HG03442 (cell line): ENCODE results near the gene ICAM3.
"Not testable (repeated sequence)": the region's sequence is repeated elsewhere in the genome, so short reads cannot be mapped to it uniquely, and the experiment has no call there.

Experiments used
- ATAC-seq: cut with Tn5 transposase; IDR thresholded peaks from one replicate; pipeline ENCODE4 v1.9.1; 2021; ENCODE audit warnings: mild to moderate bottlenecking, moderate library complexity; ENCODE audit not compliant: unreplicated experiment

Gene ICAM3

GRCh38 chr19:10339380-10339960 lies at the start of gene ICAM3:
ICAM3 (minus strand) TSS chr19:10339624; CDS start chr19:10339614, 10 bp downstream.
- peak; percentile 63 for ATAC-seq

- ATAC-seq, result no peak
These were observed 49.5 kb upstream of the ICAM3 start for GRCh38 chr19:10388957-10389356.

GRCh38 chr19:10384580-10384979 lies 45.2 kb upstream of the ICAM3 start:
- no peak for ATAC-seq

GRCh38 chr19:10383223-10383499 lies 43.7 kb upstream of the ICAM3 start:
- not testable (repeated sequence) for ATAC-seq

GRCh38 chr19:10380313-10381102 lies 41.1 kb upstream of the ICAM3 start, which contains the start of gene TYK2:
TYK2 (minus strand) TSS chr19:10380572; CDS start chr19:10378406, 2,166 bp downstream.
- ATAC-seq, result peak; percentile 91

- no peak for ATAC-seq
These were observed 40.5 kb upstream of the ICAM3 start for GRCh38 chr19:10379880-10380312.

GRCh38 chr19:10378124-10378523 lies 38.7 kb upstream of the ICAM3 start:
- ATAC-seq, result no peak

- not testable (repeated sequence) for ATAC-seq
These were observed 37.8 kb upstream of the ICAM3 start for GRCh38 chr19:10377140-10377640.

GRCh38 chr19:10374931-10375330 lies 35.5 kb upstream of the ICAM3 start:
- no peak for ATAC-seq

GRCh38 chr19:10372690-10373089 lies 33.3 kb upstream of the ICAM3 start:
- ATAC-seq, result no peak

- no peak for ATAC-seq
These were observed 28.8 kb upstream of the ICAM3 start for GRCh38 chr19:10368101-10368803.

- ATAC-seq, result not testable (repeated sequence)
These were observed 27.6 kb upstream of the ICAM3 start for GRCh38 chr19:10366950-10367512.

- no peak for ATAC-seq
These were observed 26.1 kb upstream of the ICAM3 start for GRCh38 chr19:10365518-10365917.

- no peak for ATAC-seq
These were observed 25.2 kb upstream of the ICAM3 start for GRCh38 chr19:10364644-10365043.

GRCh38 chr19:10363789-10364281 lies 24.4 kb upstream of the ICAM3 start:
- ATAC-seq, result no peak

- ATAC-seq, result no peak
These were observed 22.8 kb upstream of the ICAM3 start for GRCh38 chr19:10362259-10362658.

- no peak for ATAC-seq
These were observed 22.2 kb upstream of the ICAM3 start for GRCh38 chr19:10361569-10362011.

- ATAC-seq, result no peak
These were observed 17.0 kb upstream of the ICAM3 start for GRCh38 chr19:10356431-10356830.

GRCh38 chr19:10353793-10354391 lies 14.5 kb upstream of the ICAM3 start:
- no peak for ATAC-seq

GRCh38 chr19:10352764-10353671 lies 13.6 kb upstream of the ICAM3 start:
- ATAC-seq, result no peak
